ENCODE results near the gene FAM53A.

DNA sequence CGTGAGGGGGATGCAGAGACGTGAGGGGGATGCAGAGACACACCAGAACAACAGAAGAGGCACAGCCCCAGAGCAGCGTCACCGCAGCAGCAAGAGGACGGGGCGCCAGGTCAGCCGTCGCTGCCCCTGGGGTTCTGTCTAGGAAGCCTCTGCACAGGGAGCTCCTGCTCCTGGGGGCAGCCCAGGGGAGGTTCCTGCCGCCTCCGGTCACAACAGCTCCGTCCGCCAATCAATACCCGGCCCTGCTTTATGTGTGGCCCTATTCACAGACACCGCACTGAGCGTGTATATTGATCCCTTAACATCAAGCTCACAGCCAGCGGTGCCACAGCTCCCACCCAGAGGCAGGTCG, 69.6 kb downstream of the FAM53A start:
- TF ChIP-seq, protein P1, sequence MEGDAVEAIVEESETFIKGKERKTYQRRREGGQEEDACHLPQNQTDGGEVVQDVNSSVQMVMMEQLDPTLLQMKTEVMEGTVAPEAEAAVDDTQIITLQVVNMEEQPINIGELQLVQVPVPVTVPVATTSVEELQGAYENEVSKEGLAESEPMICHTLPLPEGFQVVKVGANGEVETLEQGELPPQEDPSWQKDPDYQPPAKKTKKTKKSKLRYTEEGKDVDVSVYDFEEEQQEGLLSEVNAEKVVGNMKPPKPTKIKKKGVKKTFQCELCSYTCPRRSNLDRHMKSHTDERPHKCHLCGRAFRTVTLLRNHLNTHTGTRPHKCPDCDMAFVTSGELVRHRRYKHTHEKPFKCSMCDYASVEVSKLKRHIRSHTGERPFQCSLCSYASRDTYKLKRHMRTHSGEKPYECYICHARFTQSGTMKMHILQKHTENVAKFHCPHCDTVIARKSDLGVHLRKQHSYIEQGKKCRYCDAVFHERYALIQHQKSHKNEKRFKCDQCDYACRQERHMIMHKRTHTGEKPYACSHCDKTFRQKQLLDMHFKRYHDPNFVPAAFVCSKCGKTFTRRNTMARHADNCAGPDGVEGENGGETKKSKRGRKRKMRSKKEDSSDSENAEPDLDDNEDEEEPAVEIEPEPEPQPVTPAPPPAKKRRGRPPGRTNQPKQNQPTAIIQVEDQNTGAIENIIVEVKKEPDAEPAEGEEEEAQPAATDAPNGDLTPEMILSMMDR (IDR thresholded peaks at IDR 0.05) = no peak
- TF ChIP-seq POLR2A (IDR thresholded peaks at IDR 0.05) = no peak
